ENCODE data around the gene BHLHE23.

BHLHE23 gene

DNA sequence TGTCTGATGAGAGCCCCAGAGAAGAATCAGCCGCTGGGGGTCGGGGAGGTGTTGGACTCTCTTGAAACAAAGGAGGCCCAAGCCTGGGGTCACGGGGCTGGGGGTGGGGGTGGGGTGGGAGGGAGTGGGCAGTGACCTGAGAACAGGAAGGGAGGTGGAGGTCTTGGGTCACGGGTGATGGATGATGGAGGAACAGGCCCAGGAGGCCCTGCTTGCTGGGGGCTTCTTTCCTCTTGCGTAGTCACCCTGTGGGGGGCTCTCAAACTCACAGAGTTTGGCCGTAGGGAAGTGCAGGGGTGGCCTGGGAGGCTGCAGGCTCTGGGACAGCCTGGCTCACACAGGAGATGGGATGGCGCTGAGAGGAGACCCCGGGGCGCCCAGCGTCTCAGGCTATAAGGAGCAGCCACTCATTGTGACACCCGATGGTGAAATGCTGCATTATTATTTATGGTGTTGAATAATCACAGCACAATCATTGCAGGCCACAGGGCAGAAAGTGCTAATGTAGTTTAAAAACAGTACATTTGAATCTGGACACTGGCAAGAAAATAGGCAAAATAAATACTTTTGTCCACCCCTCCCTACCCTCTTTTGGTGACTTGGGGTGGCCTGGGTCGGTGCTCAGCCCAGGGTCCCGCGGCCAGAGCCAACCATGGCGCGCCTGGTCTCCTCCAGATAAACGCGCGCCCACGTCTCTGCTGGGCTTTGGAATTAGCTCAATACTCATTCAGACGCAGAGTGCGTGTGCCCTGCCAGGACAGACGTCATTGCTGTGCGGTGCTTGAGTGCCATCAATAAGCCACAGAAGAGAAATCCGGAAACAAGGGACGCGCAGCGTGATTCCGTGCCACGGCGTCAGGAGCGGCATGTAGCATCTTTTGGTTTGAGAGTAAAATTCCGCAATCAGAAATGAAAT is 27.3 kb upstream of the BHLHE23 start:
- H3K27ac ChIP-seq (replicated peaks; ENCODE audit: low read length) = no peak overlapping the region

DNA sequence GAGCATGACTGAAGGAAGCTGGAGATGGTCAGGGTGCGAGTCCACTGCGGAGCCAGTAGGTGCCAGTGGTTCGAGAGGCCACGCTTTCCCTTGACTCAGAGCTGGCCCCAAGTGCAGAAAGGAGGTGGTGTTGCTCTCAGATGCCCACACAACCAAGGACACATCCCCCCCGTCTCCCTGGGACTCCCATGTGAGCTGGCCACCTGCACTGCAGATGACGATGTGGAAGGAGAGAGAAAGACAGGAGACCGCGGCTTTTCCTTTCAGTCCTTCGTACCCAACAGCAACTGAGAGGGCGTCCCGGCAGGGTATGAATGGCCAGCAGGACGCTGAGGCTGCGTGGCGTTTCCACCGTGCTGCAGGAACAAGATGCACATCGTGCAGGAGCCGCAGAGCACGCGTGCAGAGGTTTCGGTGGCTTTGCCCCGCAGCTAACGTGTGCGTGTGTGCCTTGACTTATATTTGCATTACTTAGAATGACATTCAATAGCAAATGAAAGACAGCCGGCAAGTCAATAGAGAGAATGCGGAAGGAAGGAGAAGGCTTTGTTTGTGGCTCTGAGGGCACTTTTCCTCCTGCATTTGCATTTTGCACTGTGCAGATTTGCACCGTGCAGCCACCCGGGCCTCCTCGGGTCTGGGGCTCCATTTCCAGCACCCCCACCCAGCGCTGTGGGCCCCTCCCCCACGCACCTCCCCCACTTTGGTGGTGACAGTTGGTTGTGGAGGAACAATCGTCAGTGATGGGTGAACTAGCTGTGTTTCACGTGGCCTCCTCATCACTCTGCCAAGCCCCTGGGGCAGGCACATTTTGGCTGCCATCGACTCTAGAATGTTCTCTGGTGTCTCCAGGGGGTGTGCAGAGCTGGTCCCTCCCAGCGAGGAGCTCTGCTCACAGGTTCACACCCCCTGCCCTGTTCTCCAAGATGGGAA is 26.4 kb upstream of the BHLHE23 start:
- Histone ChIP-seq H3K79me1 (ENCODE audit: low read depth, low read length) (no peaks in the 10 kb centered on the region), H2BK15ac (ENCODE audit: low read length) (peak overlapping the region; percentile 98), H4K91ac (ENCODE audit: low read depth, low read length, poor library complexity) (no peak overlapping the region), H3K9ac (ENCODE audit: low read depth, low read length, poor library complexity) (peak overlapping the region; percentile 34), H2BK120ac (ENCODE audit: low read depth, low read length) (peak overlapping the region; percentile 64), H4K8ac (ENCODE audit: low read depth, low read length) (no peak overlapping the region), H3K4me3 (ENCODE audit: low read length in 2 of 2) (peak overlapping the region in 1 of 2 donors; percentile 15), H2BK5ac (ENCODE audit: low read length) (peak overlapping the region; percentile 75), H2AFZ (ENCODE audit: low read length) (peak overlapping the region; percentile 88), H3K4me1 (ENCODE audit: control insufficient read depth in 2 of 2, insufficient read depth in 1 of 2, low read depth in 1 of 2, low read length in 2 of 2) (peaks cover 28% of the 10 kb centered on the region in 2 donors), H2BK12ac (ENCODE audit: low read length) (peak overlapping the region; percentile 92), H3K4ac (ENCODE audit: low read length) (no peak overlapping the region), H3K23ac (ENCODE audit: low read depth, low read length, poor library complexity) (no peak overlapping the region), H3K27ac (replicated peaks; ENCODE audit: low read length) (no peak overlapping the region), H3K18ac (ENCODE audit: low read length) (peak overlapping the region; percentile 95), H3K27me3 (ENCODE audit: control insufficient read depth in 3 of 3, insufficient read depth in 3 of 3, low read depth in 1 of 3, low read length in 3 of 3) (peaks cover 0 to 11% (median 0%) of the 10 kb centered on the region in 3 experiments), H3K14ac (ENCODE audit: low read length) (peak overlapping the region; percentile 67), H3K36me3 (replicated peaks in 1 of 2; ENCODE audit: control insufficient read depth in 2 of 2, insufficient read depth in 2 of 2, low read length in 2 of 2) (no peaks in the 10 kb centered on the region), H2AK5ac (ENCODE audit: low read depth, low read length) (peak overlapping the region; percentile 59), H3K4me2 (ENCODE audit: insufficient read depth, low read length, poor library complexity, severe bottlenecking) (peak overlapping the region; percentile 43), H3K9me3 (replicated peaks in 1 of 2; ENCODE audit: control insufficient read depth in 2 of 2, insufficient read depth in 1 of 2, low read depth in 1 of 2, low read length in 2 of 2) (peaks cover 1 to 6% of the 10 kb centered on the region in 2 donors)
- WGBS, 2 donors (ENCODE audit: extremely low coverage in 2 of 2, insufficient read length in 2 of 2, insufficient replicate concordance in 1 of 2) = no CpG with 5 or more reads among the region's 34 CpGs
- DNase-seq (ENCODE audit: low spot score) = no peak

More for the DNA sequence above, 27.3 kb upstream of the BHLHE23 start:
- Histone ChIP-seq H3K23ac (ENCODE audit: low read depth, low read length, poor library complexity) (no peak overlapping the region), H3K4me2 (ENCODE audit: insufficient read depth, low read length, poor library complexity, severe bottlenecking) (peak overlapping the region; percentile 43), H4K91ac (ENCODE audit: low read depth, low read length, poor library complexity) (no peak overlapping the region), H3K9ac (ENCODE audit: low read depth, low read length, poor library complexity) (no peak overlapping the region), H2BK120ac (ENCODE audit: low read depth, low read length) (peak overlapping the region; percentile 87), H2BK15ac (ENCODE audit: low read length) (peak overlapping the region; percentile 69), H3K4me1 (ENCODE audit: control insufficient read depth in 2 of 2, insufficient read depth in 1 of 2, low read depth in 1 of 2, low read length in 2 of 2) (peaks cover 23 to 28% of the 10 kb centered on the region in 2 donors), H3K36me3 (replicated peaks in 1 of 2; ENCODE audit: control insufficient read depth in 2 of 2, insufficient read depth in 2 of 2, low read length in 2 of 2) (no peaks in the 10 kb centered on the region), H2AFZ (ENCODE audit: low read length) (peak overlapping the region; percentile 88), H2BK5ac (ENCODE audit: low read length) (peak overlapping the region; percentile 75), H4K8ac (ENCODE audit: low read depth, low read length) (peak overlapping the region; percentile 65), H3K14ac (ENCODE audit: low read length) (peak overlapping the region; percentile 9), H2AK5ac (ENCODE audit: low read depth, low read length) (peak overlapping the region; percentile 90), H3K27me3 (ENCODE audit: control insufficient read depth in 3 of 3, insufficient read depth in 3 of 3, low read depth in 1 of 3, low read length in 3 of 3) (peaks cover 0 to 6% (median 0%) of the 10 kb centered on the region in 3 experiments), H3K4me3 (ENCODE audit: low read length in 2 of 2) (peak overlapping the region in 1 of 2 donors; percentile 15), H3K4ac (ENCODE audit: low read length) (peak overlapping the region; percentile 84), H2BK12ac (ENCODE audit: low read length) (peak overlapping the region; percentile 73), H3K79me1 (ENCODE audit: low read depth, low read length) (no peaks in the 10 kb centered on the region), H3K9me3 (replicated peaks in 1 of 2; ENCODE audit: control insufficient read depth in 2 of 2, insufficient read depth in 1 of 2, low read depth in 1 of 2, low read length in 2 of 2) (peaks cover 1 to 6% of the 10 kb centered on the region in 2 donors), H3K18ac (ENCODE audit: low read length) (peak overlapping the region; percentile 95)
- DNase-seq (ENCODE audit: low spot score) = no peak
- WGBS, 2 donors (ENCODE audit: extremely low coverage in 2 of 2, insufficient read length in 2 of 2, insufficient replicate concordance in 1 of 2) = no CpG with 5 or more reads among the region's 33 CpGs

DNA sequence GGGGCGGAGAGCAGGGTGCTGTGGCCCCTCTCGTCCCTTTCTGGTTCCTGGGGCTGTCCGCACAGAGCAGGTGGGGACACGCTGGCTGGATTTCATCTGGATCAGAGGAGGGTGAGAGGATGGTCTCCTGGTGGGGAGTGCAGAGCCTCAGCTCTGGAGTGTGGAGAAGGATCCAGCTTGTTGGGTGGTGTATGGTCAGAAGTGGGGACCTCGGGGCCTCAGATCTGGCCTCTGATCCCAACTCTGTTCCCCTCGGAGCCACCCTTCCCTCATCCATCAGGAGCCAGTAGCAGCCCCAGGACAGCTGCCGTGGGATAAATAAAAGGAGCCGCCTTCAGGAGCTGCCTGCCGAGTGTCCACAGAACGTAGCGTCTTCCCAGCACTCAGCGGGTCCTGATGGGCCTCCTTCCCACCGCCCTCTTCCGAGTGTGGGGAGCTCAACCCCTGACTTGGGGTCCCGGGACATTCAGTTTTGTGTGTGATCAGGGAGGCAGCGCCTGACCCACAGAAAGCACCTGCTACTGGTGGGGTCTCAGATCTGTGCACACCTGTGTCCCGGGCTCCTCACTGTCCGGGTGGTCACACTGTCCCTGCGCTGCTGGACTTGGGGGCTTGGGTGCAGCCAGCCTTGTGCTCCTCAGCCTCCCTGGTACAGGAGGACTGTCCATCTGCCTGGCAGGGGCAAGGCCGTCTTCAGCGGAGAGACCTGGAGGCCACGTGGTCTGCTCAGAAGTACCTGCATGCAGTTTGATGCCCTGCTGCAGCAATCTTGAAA is 25.4 kb upstream of the BHLHE23 start:
- Histone ChIP-seq H3K27me3 (ENCODE audit: control insufficient read depth in 3 of 3, insufficient read depth in 3 of 3, low read depth in 1 of 3, low read length in 3 of 3) (peaks cover 0 to 12% (median 0%) of the 10 kb centered on the region in 3 experiments), H3K36me3 (replicated peaks in 1 of 2; ENCODE audit: control insufficient read depth in 2 of 2, insufficient read depth in 2 of 2, low read length in 2 of 2) (no peaks in the 10 kb centered on the region), H3K4me1 (ENCODE audit: control insufficient read depth in 2 of 2, insufficient read depth in 1 of 2, low read depth in 1 of 2, low read length in 2 of 2) (peaks cover 29 to 31% of the 10 kb centered on the region in 2 donors), H3K4me2 (ENCODE audit: insufficient read depth, low read length, poor library complexity, severe bottlenecking) (no peak overlapping the region), H2BK15ac (ENCODE audit: low read length) (peak overlapping the region; percentile 98), H3K18ac (ENCODE audit: low read length) (peak overlapping the region; percentile 90), H3K27ac (replicated peaks; ENCODE audit: low read length) (no peak overlapping the region), H2BK5ac (ENCODE audit: low read length) (peak overlapping the region; percentile 69), H2BK12ac (ENCODE audit: low read length) (peak overlapping the region; percentile 88), H3K4ac (ENCODE audit: low read length) (no peak overlapping the region), H3K4me3 (ENCODE audit: low read length in 2 of 2) (no peak overlapping the region), H2BK120ac (ENCODE audit: low read depth, low read length) (peak overlapping the region; percentile 64), H4K91ac (ENCODE audit: low read depth, low read length, poor library complexity) (no peak overlapping the region), H2AFZ (ENCODE audit: low read length) (no peak overlapping the region), H3K9me3 (replicated peaks in 1 of 2; ENCODE audit: control insufficient read depth in 2 of 2, insufficient read depth in 1 of 2, low read depth in 1 of 2, low read length in 2 of 2) (peaks cover 0 to 1% of the 10 kb centered on the region in 2 donors), H3K14ac (ENCODE audit: low read length) (no peak overlapping the region), H3K79me1 (ENCODE audit: low read depth, low read length) (no peaks in the 10 kb centered on the region), H3K9ac (ENCODE audit: low read depth, low read length, poor library complexity) (peak overlapping the region; percentile 72), H4K8ac (ENCODE audit: low read depth, low read length) (no peak overlapping the region), H3K23ac (ENCODE audit: low read depth, low read length, poor library complexity) (peak overlapping the region; percentile 67), H2AK5ac (ENCODE audit: low read depth, low read length) (peak overlapping the region; percentile 89)
- no peak for DNase-seq (ENCODE audit: low spot score)
- no CpG with 5 or more reads among the region's 22 CpGs for WGBS, 2 donors (ENCODE audit: extremely low coverage in 2 of 2, insufficient read length in 2 of 2, insufficient replicate concordance in 1 of 2)
